HG02610 (cell line): ENCODE measurements around the gene BCL7C.
"Not testable (repeated sequence)": the region's sequence is repeated elsewhere in the genome, so short reads cannot be mapped to it uniquely, and the experiment has no call there.

Source experiments
- ATAC-seq: cut with Tn5 transposase; IDR thresholded peaks from one replicate; pipeline ENCODE4 v1.9.1; 2021; ENCODE audit warnings: mild to moderate bottlenecking, moderate library complexity; ENCODE audit not compliant: unreplicated experiment

Gene BCL7C

GRCh38 chr16:30870904-30871303 lies 23.0 kb downstream of the BCL7C start:
- ATAC-seq, result no peak

- ATAC-seq, result no peak
These were observed 26.1 kb downstream of the BCL7C start for GRCh38 chr16:30867747-30868146.

DNA sequence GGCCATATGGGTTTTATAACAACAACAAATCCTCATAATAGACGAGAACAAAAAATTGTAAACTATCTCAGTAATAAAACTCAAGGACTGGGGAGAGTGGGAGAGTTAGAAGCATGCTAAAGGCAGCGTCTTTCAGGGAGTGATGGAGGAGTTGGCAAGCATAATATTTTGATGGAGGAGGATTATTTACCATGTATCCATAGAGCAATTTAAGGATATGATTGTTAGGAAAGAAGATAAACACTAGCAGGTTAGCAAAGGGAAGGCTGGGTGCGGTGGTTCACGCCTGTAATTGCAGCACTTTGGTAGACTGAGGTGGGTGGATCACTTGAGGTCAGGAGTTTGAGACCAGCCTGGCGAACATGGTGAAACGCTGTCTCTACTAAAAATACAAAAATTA lies 27.8 kb downstream of the BCL7C start:
- no peak for ATAC-seq

- not testable (repeated sequence) for ATAC-seq
These were observed 30.7 kb downstream of the BCL7C start for GRCh38 chr16:30863178-30863577.

DNA sequence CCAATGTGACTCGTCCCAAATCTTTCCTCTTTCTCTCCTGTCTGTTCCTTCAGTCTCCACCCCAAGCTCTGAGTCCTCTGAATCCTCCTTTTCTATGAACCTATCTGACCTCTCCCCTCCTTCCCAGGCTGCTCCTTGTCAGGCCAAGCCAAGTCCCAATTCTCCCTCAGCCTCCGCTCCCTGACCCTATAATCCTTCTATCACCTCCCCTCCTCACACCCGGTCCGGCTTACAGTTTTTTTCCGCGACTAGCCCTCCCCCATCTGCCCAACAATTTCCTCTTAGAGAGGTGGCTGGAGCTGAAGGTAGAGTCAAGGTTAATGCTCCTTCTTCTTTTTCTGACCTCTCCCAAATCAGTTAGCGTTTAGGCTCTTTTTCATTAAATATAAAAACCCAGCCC lies 33.1 kb downstream of the BCL7C start:
- not testable (repeated sequence) for ATAC-seq

GRCh38 chr16:30858829-30859423 lies 35.0 kb downstream of the BCL7C start:
- no peak for ATAC-seq

GRCh38 chr16:30858111-30858495 lies 35.8 kb downstream of the BCL7C start:
- no peak for ATAC-seq

- no peak for ATAC-seq
These were observed 40.1 kb downstream of the BCL7C start for GRCh38 chr16:30853758-30854157.

DNA sequence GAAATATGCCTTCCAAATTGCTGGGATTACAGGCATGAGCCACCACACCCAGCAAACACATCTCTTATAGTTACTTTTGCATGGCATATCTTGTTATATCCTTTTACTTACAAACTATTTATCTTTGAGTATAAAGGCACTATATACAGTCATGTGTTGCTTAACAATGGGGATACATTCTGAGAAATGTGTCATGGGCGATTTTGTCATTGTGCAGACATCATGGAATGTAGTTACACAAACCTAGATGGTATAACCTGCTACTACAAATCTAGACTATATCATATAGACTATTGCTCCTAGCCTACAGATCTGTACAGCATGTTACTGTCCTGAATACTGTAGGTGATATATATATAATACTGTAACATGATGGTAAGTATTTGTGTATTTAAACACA lies 43.6 kb downstream of the BCL7C start:
- ATAC-seq, result no peak

GRCh38 chr16:30846649-30847402 lies 47.1 kb downstream of the BCL7C start:
- no peak for ATAC-seq

- ATAC-seq, result peak; percentile 75
These were observed 49.0 kb downstream of the BCL7C start for GRCh38 chr16:30844671-30845449.

- no peak for ATAC-seq
These were observed 49.6 kb downstream of the BCL7C start for GRCh38 chr16:30844346-30844670.

DNA sequence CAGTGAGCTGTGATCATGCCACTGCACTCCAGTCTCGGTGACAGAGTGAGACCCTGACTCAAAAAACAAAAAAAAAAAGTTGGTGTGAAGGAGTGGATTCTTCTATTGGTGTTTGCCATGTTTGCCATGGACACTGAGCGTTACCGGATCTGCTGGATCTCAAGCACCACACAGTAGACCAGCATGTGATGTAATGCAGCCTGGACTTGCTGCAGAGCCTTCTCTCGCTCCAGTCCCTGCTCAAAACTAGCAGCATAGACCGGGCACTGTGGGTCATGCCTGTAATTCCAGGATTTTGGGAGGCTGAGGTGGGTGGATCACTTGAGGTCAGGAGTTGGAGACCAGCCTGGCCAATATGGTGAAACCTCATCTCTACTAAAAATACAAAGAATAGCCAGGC lies 50.4 kb downstream of the BCL7C start:
- ATAC-seq, result no peak

GRCh38 chr16:30842971-30843370 lies 50.9 kb downstream of the BCL7C start:
- no peak for ATAC-seq

DNA sequence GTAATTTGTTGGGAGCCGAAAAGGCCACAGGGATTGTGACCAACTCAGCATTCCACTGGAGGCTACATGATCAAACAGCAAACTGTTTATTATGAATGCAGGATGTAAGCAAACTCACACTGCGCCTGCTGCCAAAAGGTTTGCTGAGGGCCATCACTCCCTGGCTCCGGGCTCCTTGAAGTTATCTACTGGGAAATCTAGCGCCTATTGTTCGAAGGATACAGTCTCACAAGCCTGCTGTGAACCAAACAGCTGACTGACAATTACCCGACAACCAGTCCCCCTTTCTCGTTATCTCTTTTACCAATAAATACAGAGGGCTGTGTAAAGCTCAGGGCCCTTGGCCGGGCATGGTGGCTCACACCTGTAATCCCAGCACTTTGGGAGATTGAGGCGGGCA lies 52.5 kb downstream of the BCL7C start:
- no peak for ATAC-seq

- ATAC-seq, result no peak
These were observed 53.3 kb downstream of the BCL7C start for GRCh38 chr16:30840611-30841010.

- ATAC-seq, result no peak
These were observed 54.2 kb downstream of the BCL7C start for GRCh38 chr16:30839523-30840227.

DNA sequence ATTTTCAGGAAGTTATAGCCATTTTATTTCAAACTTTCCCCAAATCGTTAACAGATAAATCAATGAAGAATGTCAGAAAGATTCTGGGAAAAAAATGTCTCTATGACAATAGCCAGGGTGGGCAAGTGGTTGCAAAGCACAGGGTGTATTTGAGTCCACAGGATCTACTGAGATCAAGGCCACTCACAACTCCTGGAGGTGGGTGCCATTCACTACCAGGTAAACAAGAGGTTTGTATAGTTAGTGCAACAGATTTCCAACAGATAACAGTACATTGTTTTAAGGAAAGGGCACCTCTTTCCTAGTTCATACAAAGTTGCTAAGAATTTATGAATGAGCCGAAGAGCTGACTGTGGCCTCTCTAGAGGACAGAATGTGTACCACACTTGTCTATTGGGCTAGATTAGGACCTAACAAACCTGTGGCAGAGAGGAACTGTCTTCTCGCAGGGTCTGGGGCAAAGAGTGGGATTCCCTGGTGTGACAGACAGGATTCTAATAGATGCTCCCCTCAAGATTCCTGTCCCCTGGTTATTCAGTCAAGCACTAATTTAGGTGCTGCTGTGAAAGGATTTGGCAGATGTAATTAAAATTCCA lies 54.9 kb downstream of the BCL7C start:
- no peak for ATAC-seq

DNA sequence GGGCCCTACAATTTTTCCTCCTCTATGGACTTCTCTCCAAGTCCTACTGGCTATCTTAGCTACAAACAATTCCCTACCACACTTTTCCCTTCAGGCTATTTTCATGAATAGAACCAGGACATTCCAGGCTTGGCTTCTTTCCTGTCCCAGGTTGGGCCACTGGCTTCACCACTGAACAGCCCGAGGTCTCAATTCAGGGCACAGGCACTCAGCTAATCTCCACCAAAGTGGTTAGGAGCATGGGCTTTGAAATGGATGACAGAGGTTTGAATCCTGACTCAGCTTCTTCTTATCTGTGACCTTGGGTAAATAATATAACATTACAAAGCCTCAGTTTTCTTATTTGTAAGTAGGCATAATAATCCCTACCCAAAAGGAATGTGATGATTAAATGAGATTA lies 56.0 kb downstream of the BCL7C start:
- no peak for ATAC-seq
